Gastrocnemius medialis (tissue), 4 donors: ENCODE data around the gene PID1.

ENCODE experiments used
- CTCF ChIP-seq, 5 experiments: fragments of 450-650 bp in 3 of 5; fragments of 200-600 bp in 2 of 5; sonication (generic) in 2 of 5; IDR thresholded peaks in 4 of 5; conservative IDR thresholded peaks in 1 of 5; 1 replicate in 4 of 5; 2 replicates in 1 of 5; pipeline ENCODE4 v1.5.1; 2016 to 2019; ENCODE audit warnings: antibody characterized with exemption in 5 of 5, mild to moderate bottlenecking in 3 of 5, moderate library complexity in 3 of 5
- POLR2A ChIP-seq, 2 donors: fragments of 450-650 bp; IDR thresholded peaks; one replicate each; pipeline ENCODE4 v1.6.1; 2017; ENCODE audit warnings: antibody characterized with exemption in 2 of 2, mild to moderate bottlenecking in 2 of 2, moderate library complexity in 2 of 2

GRCh38 chr2:229252280-229252679 lies 18.8 kb downstream of the PID1 start:
- TF ChIP-seq CTCF (IDR thresholded peaks at IDR 0.05 in 4 of 5, conservative IDR thresholded peaks at IDR 0.05 in 1 of 5) (no peak), POLR2A (IDR thresholded peaks at IDR 0.05) (no peak)
